ENCODE measurements around the gene COG5.

COG5 gene

DNA sequence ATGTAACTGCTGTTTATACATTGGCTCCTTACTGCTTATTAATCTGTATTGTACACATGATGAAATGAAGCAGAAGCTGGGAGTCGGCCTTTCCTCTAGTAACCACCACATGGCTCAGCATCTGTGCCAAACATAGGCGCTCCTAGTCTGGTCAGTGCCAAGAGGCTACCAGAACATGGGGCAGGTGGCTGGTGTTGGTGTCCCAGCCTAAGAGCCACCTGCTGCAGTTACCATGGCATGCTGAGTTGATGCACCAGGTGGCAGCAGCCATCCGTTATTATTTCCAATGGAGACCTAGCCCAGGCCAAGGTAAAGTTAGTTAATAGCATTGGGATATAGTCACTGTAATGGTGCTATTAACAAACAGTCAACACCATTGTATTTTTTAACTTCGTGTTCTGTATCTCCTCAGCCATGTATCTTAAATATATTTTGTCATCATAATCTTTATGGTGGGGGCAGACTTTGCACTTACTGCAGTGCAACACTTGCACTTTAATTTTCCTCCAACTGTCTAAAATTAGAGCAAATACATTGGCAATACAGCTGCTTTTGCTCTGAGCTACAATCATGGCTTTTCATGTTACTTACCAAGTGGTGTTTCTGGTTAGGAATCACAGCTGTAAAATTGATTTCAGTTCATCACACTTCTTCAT lies 361.8 kb downstream of the COG5 start:
- no peaks in the 10 kb centered on the region for H3K9me3 Mint-ChIP-seq
- H3K4me1 Mint-ChIP-seq (ENCODE audit: low read depth), result no peaks in the 10 kb centered on the region
- H3K27ac Mint-ChIP-seq, result no peak overlapping the region
- H3K4me3 Mint-ChIP-seq, result no peak overlapping the region
- H3K36me3 Mint-ChIP-seq (ENCODE audit: low read depth), result peaks cover 55% of the 10 kb centered on the region
- H3K27me3 Mint-ChIP-seq, result no peaks in the 10 kb centered on the region

DNA sequence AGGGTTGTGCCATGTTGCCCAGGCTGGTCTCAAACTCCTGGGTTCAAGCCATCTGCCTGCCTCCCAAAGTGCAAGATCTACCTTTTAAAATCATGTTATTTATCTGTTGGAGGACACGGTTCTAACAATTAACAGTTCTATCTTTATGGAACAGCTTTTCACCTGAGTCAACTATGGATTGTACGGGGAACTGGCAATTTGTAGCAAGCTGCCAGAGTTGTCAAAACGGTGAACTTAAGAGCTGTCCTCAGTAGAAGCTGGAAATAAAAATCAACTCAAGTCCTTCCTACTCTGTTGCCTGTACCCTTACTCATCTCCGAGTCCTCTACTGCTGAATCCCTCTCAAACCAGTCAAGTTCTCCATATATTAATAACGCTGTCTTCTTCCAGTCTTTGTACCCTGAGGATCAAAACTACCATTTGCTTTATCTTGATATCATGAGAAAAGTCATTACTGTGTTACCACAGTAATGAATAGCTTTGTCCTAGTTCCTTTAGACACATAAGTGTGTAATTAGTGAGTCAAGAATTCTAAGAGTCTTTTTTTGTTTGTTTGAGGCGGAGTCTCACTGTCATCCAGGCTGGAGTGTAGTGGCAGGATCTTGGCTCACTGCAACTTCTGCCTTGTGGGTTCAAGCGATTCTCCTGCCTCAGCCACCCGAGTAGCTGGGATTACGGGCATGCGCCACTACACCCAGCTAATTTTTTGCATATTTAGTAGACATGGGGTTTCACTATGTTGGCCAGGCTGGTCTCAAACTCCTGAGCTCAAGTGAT lies 366.7 kb downstream of the COG5 start:
- H3K4me1 Mint-ChIP-seq (ENCODE audit: low read depth), result no peaks in the 10 kb centered on the region
- no peaks in the 10 kb centered on the region for H3K9me3 Mint-ChIP-seq
- H3K27ac Mint-ChIP-seq, result no peak overlapping the region
- peaks cover 42% of the 10 kb centered on the region for H3K36me3 Mint-ChIP-seq (ENCODE audit: low read depth)
- no peaks in the 10 kb centered on the region for H3K27me3 Mint-ChIP-seq
- no peak overlapping the region for H3K4me3 Mint-ChIP-seq

GRCh38 chr7:107194052-107194451 lies 369.7 kb downstream of the COG5 start:
- H3K9me3 Mint-ChIP-seq, result no peaks in the 10 kb centered on the region
- peaks cover 34% of the 10 kb centered on the region for H3K36me3 Mint-ChIP-seq (ENCODE audit: low read depth)
- H3K27ac Mint-ChIP-seq, result peak overlapping the region; percentile 17
- no peaks in the 10 kb centered on the region for H3K27me3 Mint-ChIP-seq
- no peaks in the 10 kb centered on the region for H3K4me1 Mint-ChIP-seq (ENCODE audit: low read depth)
- H3K4me3 Mint-ChIP-seq, result no peak overlapping the region

DNA sequence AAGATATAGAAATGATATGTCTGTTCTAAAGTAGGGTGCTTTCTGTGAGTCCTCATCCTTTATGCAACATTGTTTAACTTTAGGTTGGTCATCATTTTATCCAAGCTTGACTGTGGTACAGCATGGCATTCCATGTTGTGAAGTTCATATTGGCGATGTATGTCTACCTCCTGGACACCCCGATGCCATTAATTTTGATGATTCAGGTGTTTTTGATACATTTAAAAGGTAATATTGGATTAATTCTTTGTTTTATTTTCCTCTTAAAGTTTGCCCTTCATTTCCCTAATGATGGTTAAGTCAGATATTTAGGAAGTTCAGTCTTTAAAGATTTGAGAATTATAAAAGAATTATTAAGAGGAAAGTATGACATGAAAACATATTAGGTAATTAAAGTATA lies 373.6 kb downstream of the COG5 start:
- no peak overlapping the region for H3K4me3 Mint-ChIP-seq
- no peaks in the 10 kb centered on the region for H3K4me1 Mint-ChIP-seq (ENCODE audit: low read depth)
- no peaks in the 10 kb centered on the region for H3K9me3 Mint-ChIP-seq
- no peak overlapping the region for H3K27ac Mint-ChIP-seq
- no peaks in the 10 kb centered on the region for H3K27me3 Mint-ChIP-seq
- peaks cover 46% of the 10 kb centered on the region for H3K36me3 Mint-ChIP-seq (ENCODE audit: low read depth)

GRCh38 chr7:107187774-107188173 lies 375.9 kb downstream of the COG5 start:
- no peak overlapping the region for H3K4me3 Mint-ChIP-seq
- peaks cover 3% of the 10 kb centered on the region for H3K4me1 Mint-ChIP-seq (ENCODE audit: low read depth)
- H3K36me3 Mint-ChIP-seq (ENCODE audit: low read depth), result peaks cover 52% of the 10 kb centered on the region
- H3K27ac Mint-ChIP-seq, result peak overlapping the region; percentile 53
- H3K9me3 Mint-ChIP-seq, result no peaks in the 10 kb centered on the region
- H3K27me3 Mint-ChIP-seq, result no peaks in the 10 kb centered on the region

GRCh38 chr7:107186240-107186639 lies 377.5 kb downstream of the COG5 start:
- Mint-ChIP-seq H3K4me3 (no peak overlapping the region), H3K4me1 (ENCODE audit: low read depth) (peaks cover 10% of the 10 kb centered on the region), H3K27ac (no peak overlapping the region), H3K36me3 (ENCODE audit: low read depth) (peaks cover 49% of the 10 kb centered on the region), H3K9me3 (no peaks in the 10 kb centered on the region), H3K27me3 (no peaks in the 10 kb centered on the region)

DNA sequence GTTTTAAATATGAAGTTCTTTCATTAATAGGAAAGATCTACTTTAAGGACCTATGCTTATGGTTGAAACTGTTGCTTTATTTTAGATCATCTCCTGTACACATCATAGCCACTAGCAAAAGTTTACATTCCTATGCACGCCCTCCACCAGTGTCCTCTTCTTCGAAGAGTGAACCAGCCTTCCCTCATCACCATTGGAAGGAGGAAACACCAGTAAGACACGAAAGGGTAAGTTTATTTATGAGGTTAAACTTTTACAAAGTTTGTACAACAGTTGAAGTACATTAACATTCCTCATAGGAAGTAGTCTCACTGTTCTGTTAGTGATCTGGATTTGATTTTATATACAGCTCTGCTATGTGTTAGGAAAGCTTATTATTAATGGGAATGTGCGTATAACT lies 378.0 kb downstream of the COG5 start:
- Mint-ChIP-seq H3K9me3 (no peaks in the 10 kb centered on the region), H3K4me1 (ENCODE audit: low read depth) (peaks cover 15% of the 10 kb centered on the region), H3K27me3 (no peaks in the 10 kb centered on the region), H3K4me3 (no peak overlapping the region), H3K27ac (no peak overlapping the region), H3K36me3 (ENCODE audit: low read depth) (peaks cover 54% of the 10 kb centered on the region)

DNA sequence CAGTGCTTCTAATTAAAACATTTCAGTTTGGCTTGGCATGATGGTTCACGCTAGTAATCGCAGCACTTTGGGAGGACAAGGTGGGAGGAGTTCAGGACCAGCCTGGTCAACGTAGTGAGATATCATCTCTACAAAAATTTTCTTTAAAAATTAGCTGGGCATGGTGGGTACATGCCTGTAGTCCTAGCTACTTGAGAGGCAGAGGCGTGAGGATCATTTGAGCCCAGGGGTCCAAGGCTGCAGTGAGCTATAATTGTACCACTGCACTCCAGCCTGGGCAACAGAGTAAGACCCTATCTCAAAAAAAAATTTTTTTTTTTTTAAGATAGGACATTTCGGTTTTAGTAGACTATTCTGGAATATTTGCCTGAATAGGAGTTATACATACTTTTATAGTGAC lies 382.5 kb downstream of the COG5 start:
- H3K4me1 Mint-ChIP-seq (ENCODE audit: low read depth), result peaks cover 55% of the 10 kb centered on the region
- H3K36me3 Mint-ChIP-seq (ENCODE audit: low read depth), result peaks cover 28% of the 10 kb centered on the region
- no peaks in the 10 kb centered on the region for H3K9me3 Mint-ChIP-seq
- peak overlapping the region; percentile 68 for H3K4me3 Mint-ChIP-seq
- H3K27ac Mint-ChIP-seq, result peak overlapping the region; percentile 96
- no peaks in the 10 kb centered on the region for H3K27me3 Mint-ChIP-seq

- peak overlapping the region; percentile 68 for H3K4me3 Mint-ChIP-seq
- no peaks in the 10 kb centered on the region for H3K9me3 Mint-ChIP-seq
- peak overlapping the region; percentile 96 for H3K27ac Mint-ChIP-seq
- H3K27me3 Mint-ChIP-seq, result no peaks in the 10 kb centered on the region
- peaks cover 23% of the 10 kb centered on the region for H3K36me3 Mint-ChIP-seq (ENCODE audit: low read depth)
- peaks cover 63% of the 10 kb centered on the region for H3K4me1 Mint-ChIP-seq (ENCODE audit: low read depth)
Observed at GRCh38 chr7:107180378-107180777, 383.3 kb downstream of the COG5 start.

DNA sequence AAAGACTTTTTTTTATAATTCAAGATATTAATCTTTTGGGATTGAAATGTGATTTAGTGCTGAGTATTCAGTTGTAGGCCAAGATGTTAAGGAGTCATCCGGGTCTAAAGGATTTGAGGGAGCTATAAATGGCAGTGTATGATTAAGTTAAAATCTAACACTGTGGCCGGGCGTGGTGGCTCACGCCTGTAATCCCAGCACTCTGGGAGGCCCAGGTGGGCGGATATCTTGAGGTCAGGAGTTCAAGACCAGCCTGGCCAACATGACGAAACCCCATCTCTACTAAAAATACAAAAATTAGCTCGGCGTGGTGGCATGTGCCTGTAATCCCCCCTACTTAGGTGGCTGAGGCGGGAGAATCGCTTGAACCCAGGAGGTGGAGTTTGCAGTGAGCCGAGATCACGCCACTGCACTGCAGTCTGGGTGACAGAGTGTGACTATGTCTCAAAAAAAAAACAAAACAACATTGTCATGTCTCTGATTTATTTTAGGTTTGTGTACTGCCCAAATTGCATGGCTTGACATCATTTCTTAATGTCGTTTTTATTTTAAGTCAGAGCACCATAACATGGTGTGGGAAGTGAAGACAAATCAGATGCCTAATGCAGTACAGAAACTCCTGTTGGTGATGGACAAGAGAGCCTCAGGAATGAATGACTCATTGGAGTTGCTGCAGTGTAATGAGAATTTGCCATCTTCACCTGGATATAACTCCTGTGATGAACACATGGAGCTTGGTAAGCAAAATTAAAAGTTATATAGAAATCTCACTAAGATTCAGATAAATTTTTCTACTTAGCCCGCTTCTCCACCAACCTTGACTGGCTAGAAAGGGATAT lies 384.2 kb downstream of the COG5 start:
- peaks cover 15% of the 10 kb centered on the region for H3K36me3 Mint-ChIP-seq (ENCODE audit: low read depth)
- H3K4me3 Mint-ChIP-seq, result peak overlapping the region; percentile 68
- peak overlapping the region; percentile 96 for H3K27ac Mint-ChIP-seq
- no peaks in the 10 kb centered on the region for H3K9me3 Mint-ChIP-seq
- H3K4me1 Mint-ChIP-seq (ENCODE audit: low read depth), result peaks cover 71% of the 10 kb centered on the region
- no peaks in the 10 kb centered on the region for H3K27me3 Mint-ChIP-seq

- no peaks in the 10 kb centered on the region for H3K36me3 Mint-ChIP-seq (ENCODE audit: low read depth)
- peak overlapping the region; percentile 49 for H3K4me3 Mint-ChIP-seq
- H3K27ac Mint-ChIP-seq, result peak overlapping the region; percentile 80
- peaks cover 76% of the 10 kb centered on the region for H3K4me1 Mint-ChIP-seq (ENCODE audit: low read depth)
- H3K9me3 Mint-ChIP-seq, result no peaks in the 10 kb centered on the region
- no peaks in the 10 kb centered on the region for H3K27me3 Mint-ChIP-seq
Observed at GRCh38 chr7:107173691-107174406, 389.9 kb downstream of the COG5 start.

- no peaks in the 10 kb centered on the region for H3K9me3 Mint-ChIP-seq
- peak overlapping the region; percentile 49 for H3K4me3 Mint-ChIP-seq
- no peaks in the 10 kb centered on the region for H3K36me3 Mint-ChIP-seq (ENCODE audit: low read depth)
- H3K27ac Mint-ChIP-seq, result peak overlapping the region; percentile 80
- peaks cover 75% of the 10 kb centered on the region for H3K4me1 Mint-ChIP-seq (ENCODE audit: low read depth)
- H3K27me3 Mint-ChIP-seq, result no peaks in the 10 kb centered on the region
Observed at GRCh38 chr7:107173191-107173590, 390.5 kb downstream of the COG5 start.

DNA sequence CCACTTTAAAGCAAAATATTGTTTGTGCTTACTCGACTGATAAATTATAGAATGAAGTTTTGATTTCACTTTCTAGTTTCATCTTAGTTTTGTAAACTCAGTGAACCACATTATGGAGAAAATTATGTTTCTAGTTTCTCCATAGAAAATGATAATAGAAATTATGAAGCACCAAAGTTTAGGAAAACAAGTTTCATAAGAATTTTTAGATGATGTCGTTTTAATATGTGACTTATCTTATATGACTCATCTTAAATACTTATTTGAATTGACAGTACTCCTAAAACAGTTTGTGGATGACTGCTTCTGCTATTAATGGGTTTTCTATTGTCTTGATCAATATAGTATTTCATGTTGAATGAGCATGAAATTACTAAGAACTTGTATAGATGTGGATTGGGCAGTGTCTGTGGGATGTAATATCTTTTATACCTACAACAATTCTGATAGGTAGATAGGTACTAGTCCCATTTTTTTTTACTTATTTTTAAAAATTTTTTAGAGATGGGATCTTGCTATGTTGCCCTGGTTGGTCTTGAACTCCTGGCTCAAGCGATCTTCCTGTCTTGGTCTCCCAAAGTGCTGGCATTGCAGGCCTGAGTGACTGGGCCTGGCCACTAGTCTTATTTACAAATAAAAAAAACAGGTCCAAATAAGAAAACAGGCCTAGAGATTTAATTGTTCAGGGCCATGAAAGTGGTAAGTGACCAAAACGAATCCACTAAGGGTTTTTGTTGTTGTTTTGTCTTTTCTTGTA lies 391.3 kb downstream of the COG5 start:
- H3K4me1 Mint-ChIP-seq (ENCODE audit: low read depth), result peaks cover 77% of the 10 kb centered on the region
- H3K36me3 Mint-ChIP-seq (ENCODE audit: low read depth), result no peaks in the 10 kb centered on the region
- H3K27me3 Mint-ChIP-seq, result no peaks in the 10 kb centered on the region
- peak overlapping the region; percentile 51 for H3K4me3 Mint-ChIP-seq
- H3K27ac Mint-ChIP-seq, result peak overlapping the region; percentile 80
- no peaks in the 10 kb centered on the region for H3K9me3 Mint-ChIP-seq

GRCh38 chr7:107171496-107171895 lies 392.2 kb downstream of the COG5 start:
- peak overlapping the region; percentile 45 for H3K4me3 Mint-ChIP-seq
- H3K27me3 Mint-ChIP-seq, result no peaks in the 10 kb centered on the region
- peaks cover 77% of the 10 kb centered on the region for H3K4me1 Mint-ChIP-seq (ENCODE audit: low read depth)
- no peaks in the 10 kb centered on the region for H3K36me3 Mint-ChIP-seq (ENCODE audit: low read depth)
- H3K9me3 Mint-ChIP-seq, result no peaks in the 10 kb centered on the region
- peak overlapping the region; percentile 85 for H3K27ac Mint-ChIP-seq
